ENCODE results near the gene GRN. TPM values are rescaled to one million over a fixed set of nuclear protein-coding genes. Genes with fewer than 3 reads are reported as not detected.

GRN gene
- total RNA-seq, 4 donors from 2014 or later = 169 to 313 (median 260) TPM

Small RNA genes lying within 50 kb of the gene (small RNA-seq; reads per million reads assigned to genes)
- gene RF00012 (0 reads per million in 3 donors), gene RNU6-453P (0 to 0.19 (median 0.08) reads per million in 3 donors)

Other genes starting within 250 kb of the GRN start
- gene HDAC5, start 221.7 kb upstream of the GRN start, total RNA-seq = 100 to 1,000 TPM in 3 of 4 donors, 10 to 100 TPM in 1; 75.6 to 237 (median 130) TPM
- gene HROB, start 203.4 kb upstream of the GRN start, total RNA-seq = 1 to 10 TPM; 1.7 to 4.6 (median 2.6) TPM
- gene ASB16, start 174.6 kb upstream of the GRN start, total RNA-seq = 10 to 100 TPM in 1 of 4 donors, 1 to 10 TPM in 3; 3.3 to 10.8 (median 6.0) TPM
- gene TMUB2, start 158.3 kb upstream of the GRN start, total RNA-seq = 10 to 100 TPM; 25.3 to 50.3 (median 33.4) TPM
- gene ATXN7L3, start 145.4 kb upstream of the GRN start, total RNA-seq = 10 to 100 TPM; 41.9 to 72.6 (median 50.0) TPM
- gene UBTF, start 125.6 kb upstream of the GRN start, total RNA-seq = 10 to 100 TPM; 48.7 to 78.8 (median 66.1) TPM
- gene SLC4A1, start 77.2 kb upstream of the GRN start, total RNA-seq = 1 to 10 TPM in 1 of 4 donors, under 1 TPM in 2, not detected in 1; 0.11 to 2.0 (median 0.19) TPM
- gene RUNDC3A, start 36.7 kb upstream of the GRN start, total RNA-seq = 1 to 10 TPM in 3 of 4 donors, under 1 TPM in 1; 0.42 to 2.8 (median 1.7) TPM
- gene SLC25A39, start 20.5 kb upstream of the GRN start, total RNA-seq = 10 to 100 TPM; 41.1 to 69.0 (median 56.8) TPM
- gene FAM171A2, start 18.6 kb downstream of the GRN start, total RNA-seq = 1 to 10 TPM in 2 of 4 donors, under 1 TPM in 2; 0.42 to 2.0 (median 1.2) TPM
- gene ITGA2B, start 44.3 kb downstream of the GRN start, total RNA-seq = 1 to 10 TPM in 2 of 4 donors, under 1 TPM in 2; 0.42 to 1.7 (median 1.0) TPM
- gene GPATCH8, start 158.1 kb downstream of the GRN start, total RNA-seq = 10 to 100 TPM; 21.0 to 51.1 (median 27.9) TPM
- 1 to 10 TPM; 1.7 to 3.4 (median 1.9) TPM for gene FZD2, start 212.2 kb downstream of the GRN start, total RNA-seq